CD4-positive, alpha-beta T cell treated with Interleukin-15 for 1 hour (primary cell): ENCODE measurements around the gene CD6.

Source experiments
- DNase-seq: peaks from one replicate; pipeline ENCODE4 v3.0.0-alpha.2; 2020

CD6 gene

DNA sequence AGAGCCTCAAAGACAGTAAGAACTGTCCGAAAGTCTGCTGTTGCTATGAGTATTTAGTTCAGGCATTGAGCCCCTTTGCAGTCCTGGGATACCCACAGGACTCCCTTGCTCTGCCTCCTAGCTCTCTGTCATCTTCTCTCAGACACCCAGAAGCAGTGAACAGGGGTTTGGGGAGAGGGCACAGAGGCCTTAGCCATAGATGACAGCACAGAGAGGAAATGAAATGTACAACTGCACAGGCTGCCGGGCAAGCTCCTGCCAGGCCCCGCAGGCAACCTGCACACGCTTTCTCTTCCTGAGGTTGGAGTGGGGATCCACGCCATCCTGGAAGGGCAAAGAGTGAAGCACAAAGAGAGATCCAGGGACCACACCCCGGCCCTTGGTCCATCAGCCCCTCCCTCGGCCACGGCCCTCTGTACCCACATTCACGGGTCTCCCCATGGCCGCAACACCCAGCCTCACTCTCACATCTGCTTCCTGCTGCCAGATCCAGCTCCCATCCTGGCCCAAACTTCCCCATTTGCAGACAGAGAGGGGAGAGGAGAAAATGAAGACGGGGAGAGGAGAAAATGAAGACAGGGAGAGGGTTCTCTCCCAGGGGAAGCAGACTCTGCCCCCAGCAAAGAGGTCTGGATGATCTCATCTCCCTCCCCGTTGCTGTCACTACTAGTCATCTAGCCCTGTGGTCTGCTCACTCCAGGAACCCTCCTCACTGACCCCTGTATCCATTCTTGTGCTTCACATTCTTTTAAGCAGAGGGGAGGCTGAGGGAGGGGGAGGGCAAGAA is 40.7 kb downstream of the CD6 start:
- DNase-seq = no peak

- DNase-seq = no peak
These were observed 41.3 kb downstream of the CD6 start for GRCh38 chr11:61012737-61013215.

DNA sequence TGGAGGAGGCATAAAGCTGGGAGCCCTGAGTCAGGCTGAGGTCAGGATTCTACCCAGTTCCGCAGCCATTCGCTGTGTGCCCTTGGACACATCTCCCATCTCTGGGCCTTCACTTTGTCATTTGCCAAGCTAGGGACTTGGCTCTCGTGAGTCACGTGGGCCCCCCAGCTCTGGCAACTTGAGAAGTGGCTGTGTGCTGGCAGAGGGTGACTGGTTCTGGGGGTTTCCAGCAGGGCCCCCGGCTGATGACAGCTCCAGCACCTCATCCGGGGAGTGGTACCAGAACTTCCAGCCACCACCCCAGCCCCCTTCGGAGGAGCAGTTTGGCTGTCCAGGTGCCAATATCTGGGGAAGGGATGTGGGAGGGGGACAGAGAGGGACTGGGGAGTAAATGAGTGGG is 46.6 kb downstream of the CD6 start:
- no peak for DNase-seq

DNA sequence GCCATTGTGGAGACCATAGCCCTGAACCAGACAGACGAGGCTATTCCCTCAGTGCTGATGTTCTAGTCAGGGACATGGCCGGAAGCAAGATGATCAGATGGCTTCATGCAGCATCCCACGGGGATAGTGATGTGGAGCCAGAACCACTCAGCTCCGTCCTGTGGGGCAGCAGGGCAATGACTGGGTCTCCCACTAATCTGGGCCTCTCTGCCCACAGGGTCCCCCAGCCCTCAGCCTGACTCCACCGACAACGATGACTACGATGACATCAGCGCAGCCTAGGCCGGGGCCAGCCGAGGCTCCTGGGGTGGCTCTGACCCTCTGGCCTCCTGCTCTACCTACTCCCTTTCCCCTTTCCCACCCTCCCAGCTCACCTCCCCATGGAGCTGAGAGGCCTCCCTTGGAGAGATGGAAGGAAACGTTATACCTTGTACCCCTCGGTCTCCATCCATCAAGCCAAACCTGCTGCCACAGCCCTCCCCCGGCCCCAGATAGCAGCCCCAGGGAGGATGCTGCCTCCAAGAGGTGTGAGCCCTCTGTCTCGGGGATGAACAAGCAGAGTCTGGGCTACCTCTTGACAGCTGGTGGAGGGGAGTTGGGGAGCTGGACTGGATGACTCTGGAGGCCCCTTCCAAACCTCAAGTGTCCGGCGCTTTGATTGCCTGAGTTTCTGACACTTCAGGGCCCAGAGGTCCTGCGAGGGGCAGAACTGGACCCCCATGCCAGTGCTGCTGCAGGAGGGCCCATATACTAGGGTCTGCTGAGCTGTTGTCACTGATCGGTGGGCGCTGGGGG is 47.8 kb downstream of the CD6 start:
- no peak for DNase-seq

- DNase-seq = no peak
These were observed 48.4 kb downstream of the CD6 start for GRCh38 chr11:61019832-61020405.

DNA sequence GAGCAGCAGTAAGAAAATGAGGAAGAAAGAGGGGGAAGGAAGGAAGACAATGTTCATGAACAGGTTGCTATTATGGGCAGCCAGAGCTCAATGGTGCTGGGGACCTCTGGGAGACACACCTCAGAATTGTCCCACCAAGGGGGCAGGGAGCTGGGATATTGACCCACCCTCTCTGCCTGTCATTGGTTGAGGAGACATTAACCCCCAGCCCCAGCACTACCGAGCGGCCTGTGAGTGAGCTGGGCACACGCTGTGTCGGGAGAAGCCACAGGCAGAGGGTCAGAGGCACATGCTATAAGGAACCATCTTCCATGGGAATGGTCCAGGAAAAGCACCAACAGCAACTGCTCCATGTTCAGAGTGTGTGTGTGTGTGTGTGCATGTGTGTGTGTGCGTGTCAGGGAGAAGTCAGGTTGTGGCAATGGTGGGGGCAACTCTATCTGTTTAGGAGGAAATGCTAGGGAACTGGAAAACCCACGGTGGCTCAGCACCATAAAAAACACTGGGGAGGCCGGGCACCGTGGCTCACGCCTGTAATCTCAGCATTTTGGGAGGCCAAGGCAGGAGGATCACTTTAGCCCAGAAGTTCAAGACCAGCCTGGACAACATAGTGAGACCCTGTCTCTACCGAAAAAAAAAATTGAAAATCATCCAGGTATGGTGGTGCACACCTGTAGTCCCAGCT is 49.2 kb downstream of the CD6 start:
- DNase-seq = no peak

GRCh38 chr11:61021661-61022212 is 50.3 kb downstream of the CD6 start:
- DNase-seq = peak; percentile 94

DNA sequence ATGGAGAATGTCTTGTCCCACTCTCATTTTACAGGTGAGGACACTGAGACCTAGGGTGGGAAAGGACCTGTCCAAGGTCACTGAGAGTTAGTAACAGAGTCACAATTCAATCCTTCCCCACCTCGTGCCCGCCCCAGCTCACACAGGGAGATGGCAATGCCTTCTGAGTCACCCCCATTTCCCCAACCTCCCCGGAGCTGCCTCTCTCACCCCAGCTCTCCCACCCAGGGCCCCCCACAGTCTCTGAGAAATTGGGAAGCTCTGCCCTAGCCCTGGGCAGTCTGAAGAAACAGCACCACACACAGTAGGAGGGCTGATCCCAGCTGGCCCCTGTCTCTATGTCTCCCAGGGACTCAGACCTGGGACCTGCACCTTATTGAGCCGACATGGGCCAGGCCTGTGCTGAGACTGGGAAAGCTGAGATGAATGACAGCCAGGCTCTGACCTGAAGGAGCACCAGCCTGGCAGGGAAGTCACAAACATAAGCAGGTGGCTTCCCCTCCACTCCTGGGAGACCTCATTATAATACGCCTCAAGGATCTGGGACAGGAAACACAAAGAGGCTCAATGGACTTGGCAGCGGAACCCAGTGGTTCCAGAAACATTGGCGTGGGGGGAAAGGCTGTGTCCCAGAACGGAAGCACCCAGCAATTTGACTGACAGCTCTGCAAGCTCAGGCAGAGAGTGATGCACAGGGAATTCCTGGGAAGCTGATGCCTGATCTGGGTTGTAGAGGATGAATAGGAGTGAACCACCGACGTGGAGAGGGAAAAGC is 51.0 kb downstream of the CD6 start:
- no peak for DNase-seq

- DNase-seq = peak; percentile 55
These were observed 51.8 kb downstream of the CD6 start for GRCh38 chr11:61023086-61023965.

DNA sequence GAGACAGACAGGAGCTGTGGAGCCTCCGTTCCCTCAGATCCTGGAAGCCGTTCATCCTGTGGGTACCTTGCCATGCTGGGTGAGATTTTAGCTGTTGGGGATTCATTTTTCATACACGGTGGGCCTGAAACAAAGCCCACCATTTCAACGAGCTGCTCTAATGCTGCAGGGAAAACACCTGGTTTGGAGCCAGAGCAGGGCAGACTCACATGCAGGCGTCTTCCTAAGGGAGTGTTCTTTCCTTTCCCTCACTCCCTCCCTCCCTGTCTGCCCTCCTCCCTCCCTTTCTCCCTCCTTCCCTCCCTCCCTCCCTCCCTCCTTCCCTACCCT is 52.5 kb downstream of the CD6 start:
- DNase-seq = no peak

DNA sequence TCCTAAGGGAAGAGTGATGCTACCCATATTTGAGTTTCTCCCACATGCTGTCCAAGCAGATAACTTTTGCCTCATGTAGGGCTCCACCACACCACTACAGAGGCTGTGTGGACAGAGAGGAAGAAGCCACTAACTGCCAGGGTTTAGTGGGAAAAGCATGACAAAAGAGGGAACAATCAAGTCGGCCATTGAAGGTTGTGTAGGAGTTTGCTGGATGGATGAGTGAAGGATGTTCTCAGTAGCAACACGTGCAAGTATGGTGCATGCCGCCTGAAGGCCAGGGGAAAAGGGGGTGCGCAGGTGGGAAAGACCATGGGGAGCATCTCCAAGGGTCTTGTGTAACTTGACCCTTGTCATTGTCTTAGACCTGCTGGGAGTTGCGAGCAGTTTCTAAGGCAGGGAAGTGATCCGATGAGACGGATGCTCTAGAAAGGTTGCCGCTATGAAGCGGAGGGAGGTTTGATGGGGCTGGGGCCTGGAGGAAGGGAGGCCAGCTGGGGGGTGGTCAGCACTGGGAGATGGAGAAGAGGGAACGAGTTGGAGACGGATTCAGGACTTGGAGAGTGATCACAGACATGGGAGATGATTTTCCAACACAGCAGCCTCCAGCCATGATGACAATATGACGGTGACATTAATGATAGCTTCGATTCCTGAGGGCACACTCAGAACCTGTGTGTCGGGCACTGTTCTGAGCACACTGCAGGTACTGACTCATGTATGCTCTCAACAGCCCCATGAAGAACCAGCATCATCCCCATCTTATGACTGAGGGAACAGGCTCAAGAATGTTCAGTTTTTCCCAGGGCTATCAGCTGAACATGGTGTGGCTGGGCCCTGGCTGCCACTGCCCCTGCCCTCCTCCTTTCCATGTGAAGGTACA is 53.7 kb downstream of the CD6 start:
- no peak for DNase-seq

DNA sequence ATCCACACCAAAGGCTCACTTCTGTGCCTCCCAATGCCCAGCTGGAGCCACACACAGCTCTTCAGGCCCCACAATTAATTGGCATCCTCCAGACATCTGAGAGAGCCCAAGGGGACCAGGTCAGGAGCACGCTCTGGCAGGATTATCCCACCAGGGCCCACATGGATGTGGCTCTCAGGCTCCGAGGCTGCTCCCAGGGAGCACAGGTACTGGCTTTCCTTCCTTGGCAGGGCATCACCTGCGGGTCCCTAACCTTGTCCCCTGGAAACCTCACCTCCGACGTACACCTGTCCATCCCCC is 54.3 kb downstream of the CD6 start:
- DNase-seq = no peak

DNA sequence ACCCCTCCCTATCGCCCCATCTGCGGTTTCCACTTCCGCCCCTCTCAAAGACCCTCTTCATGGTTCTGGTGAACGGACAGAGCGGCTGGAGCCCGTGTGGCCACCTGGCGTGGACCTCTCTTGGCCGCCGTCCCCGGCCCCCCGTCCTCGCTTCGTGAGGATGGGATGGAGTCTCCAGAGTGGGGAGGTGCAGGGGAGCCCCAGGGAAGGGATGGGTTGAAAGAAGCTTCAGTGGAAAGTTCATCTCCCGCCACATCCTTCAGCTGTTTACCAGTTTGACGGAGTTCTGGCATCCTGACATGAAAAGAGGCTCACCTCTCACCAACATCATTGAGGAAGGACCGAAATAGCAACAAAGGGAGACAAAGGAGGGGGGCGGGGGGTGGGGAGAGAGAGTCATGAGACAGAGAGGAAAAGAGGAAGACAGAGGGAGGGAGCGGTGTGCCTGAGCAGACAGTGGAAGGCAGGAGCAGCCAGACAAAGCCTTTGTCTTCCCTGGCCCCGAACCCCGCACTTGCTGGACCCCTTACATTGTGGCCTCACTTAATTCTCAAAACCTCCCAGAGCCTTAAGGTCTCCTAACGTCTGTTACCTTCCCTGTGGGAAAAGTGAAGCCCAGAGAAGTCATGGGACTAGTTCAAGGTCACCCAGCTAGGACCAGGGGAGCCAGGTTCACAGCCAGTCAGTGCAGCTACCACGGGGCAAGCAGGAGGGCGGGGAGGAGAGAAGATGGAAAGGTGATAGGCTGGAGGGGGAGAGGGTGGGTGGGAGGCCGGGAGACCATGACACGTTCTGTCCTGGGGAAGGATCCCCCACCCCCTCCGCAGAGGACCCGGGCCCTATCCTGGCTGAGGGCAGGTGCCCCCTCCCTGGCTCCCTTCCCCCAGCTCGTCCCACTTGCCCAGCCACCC is 54.9 kb downstream of the CD6 start:
- peak; percentile 65 for DNase-seq

GRCh38 chr11:61027141-61027840 is 55.8 kb downstream of the CD6 start:
- DNase-seq = no peak

GRCh38 chr11:61028135-61028729 is 56.8 kb downstream of the CD6 start:
- peak; percentile 66 for DNase-seq

DNA sequence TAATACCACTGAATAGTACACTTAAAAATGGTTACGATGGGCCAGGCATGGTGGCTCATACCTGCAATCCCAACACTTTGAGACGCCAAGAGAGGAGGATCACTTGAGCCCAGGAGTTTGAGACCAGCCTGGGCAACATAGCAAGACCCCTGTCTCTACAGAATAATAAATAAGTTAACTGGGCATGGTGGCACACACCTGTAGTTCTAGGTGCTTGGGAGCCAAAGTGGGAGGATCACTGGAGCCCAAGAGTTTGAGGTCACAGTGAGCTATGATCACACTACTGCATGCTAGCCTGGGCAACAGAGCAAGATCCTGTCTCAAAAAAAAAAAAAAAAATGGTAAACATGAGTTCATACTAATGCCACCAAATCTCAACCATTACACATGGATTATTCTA is 61.3 kb downstream of the CD6 start:
- no peak for DNase-seq

DNA sequence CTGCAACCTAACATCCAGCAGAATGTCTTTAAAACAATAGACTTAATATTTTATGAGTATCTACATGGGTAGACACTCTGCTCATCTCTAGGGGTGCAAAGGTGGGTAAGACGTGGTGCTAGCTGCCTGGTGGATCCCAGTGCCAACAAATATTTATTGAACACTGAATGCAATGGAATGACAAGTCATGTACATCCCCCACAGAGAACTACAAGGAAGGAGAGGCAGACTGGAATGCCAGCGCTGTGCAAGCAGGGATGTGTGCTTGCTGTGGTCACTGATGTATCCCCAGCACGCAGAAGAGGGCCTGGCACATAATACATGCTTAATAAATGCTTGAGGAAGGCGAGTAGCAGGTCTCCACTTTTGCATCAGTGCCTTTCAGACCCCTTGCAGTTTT is 61.9 kb downstream of the CD6 start:
- no peak for DNase-seq

- no peak for DNase-seq
These were observed 62.6 kb downstream of the CD6 start for GRCh38 chr11:61034111-61034510.
